HEK293T (cell line): ENCODE data around the gene ARHGAP23.

Experiments
- CTCF ChIA-PET: fragments of 350-600 bp; formaldehyde crosslinking; extraction: SDS; loops from one replicate; lab custom pipeline; 2021; ENCODE audit warnings: antibody characterized with exemption, inconsistent platforms; lab: Yijun Ruan, JAX
- POLR2A ChIA-PET: fragments of 350-600 bp; formaldehyde crosslinking; extraction: SDS; loops from one replicate; lab custom pipeline; 2020; ENCODE audit warnings: antibody characterized with exemption, inconsistent platforms; lab: Yijun Ruan, JAX
- DNase-seq: peaks from one replicate; pipeline ENCODE4 v3.0.0; 2012; ENCODE audit warnings: mixed read lengths; ENCODE audit errors: extremely low spot score
- ARNT ChIP-seq: fragments of 450-650 bp; IDR thresholded peaks from 2 replicates; pipeline ENCODE4 v1.6.1; 2017; ENCODE audit warnings: mild to moderate bottlenecking
- BHLHE40 ChIP-seq: fragments of 450-650 bp; IDR thresholded peaks from 2 replicates; pipeline ENCODE4 v1.6.1; 2016; ENCODE audit warnings: mild to moderate bottlenecking, moderate library complexity, borderline replicate concordance
- CTBP1 ChIP-seq: fragments of 450-650 bp; IDR thresholded peaks from 2 replicates; pipeline ENCODE4 v1.6.1; 2016; ENCODE audit warnings: borderline replicate concordance
- ELF4 ChIP-seq: fragments of 450-650 bp; IDR thresholded peaks from 2 replicates; pipeline ENCODE4 v1.6.1; 2017; ENCODE audit warnings: antibody characterized with exemption
- FOXA1 ChIP-seq: fragments of 450-650 bp; IDR thresholded peaks from 2 replicates; pipeline ENCODE4 v1.6.1; 2016; ENCODE audit warnings: mild to moderate bottlenecking
- FOXK2 ChIP-seq: fragments of 450-650 bp; IDR thresholded peaks from 2 replicates; pipeline ENCODE4 v1.6.1; 2016; ENCODE audit warnings: mild to moderate bottlenecking
- FOXM1 ChIP-seq: fragments of 450-650 bp; IDR thresholded peaks from 2 replicates; pipeline ENCODE4 v1.6.1; 2017; ENCODE audit warnings: mild to moderate bottlenecking, borderline replicate concordance
- HDGF ChIP-seq: fragments of 450-650 bp; IDR thresholded peaks from 2 replicates; pipeline ENCODE4 v1.6.1; 2017; ENCODE audit warnings: antibody characterized with exemption, borderline replicate concordance
- L3MBTL2 ChIP-seq: fragments of 450-650 bp; conservative IDR thresholded peaks from 2 replicates; pipeline ENCODE4 v1.6.1; 2016; ENCODE audit warnings: mild to moderate bottlenecking
- LEF1 ChIP-seq: fragments of 450-650 bp; IDR thresholded peaks from 2 replicates; pipeline ENCODE4 v1.6.1; 2017; ENCODE audit warnings: mild to moderate bottlenecking, borderline replicate concordance
- NFRKB ChIP-seq: fragments of 450-650 bp; IDR thresholded peaks from 2 replicates; pipeline ENCODE4 v1.6.1; 2016; ENCODE audit warnings: mild to moderate bottlenecking, moderate library complexity
- SP1 ChIP-seq: fragments of 450-650 bp; IDR thresholded peaks from 2 replicates; pipeline ENCODE4 v1.6.1; 2017
- SUZ12 ChIP-seq: fragments of 450-650 bp; IDR thresholded peaks from 2 replicates; pipeline ENCODE4 v1.6.1; 2016; ENCODE audit warnings: mild to moderate bottlenecking
- TARDBP ChIP-seq: fragments of 450-650 bp; IDR thresholded peaks from 2 replicates; pipeline ENCODE4 v1.6.1; 2016
- ZNF384 ChIP-seq: fragments of 450-650 bp; IDR thresholded peaks from 2 replicates; pipeline ENCODE4 v1.6.1; 2016
- TF ChIP-seq, protein P1 (sequence below): fragments of 450-650 bp; IDR thresholded peaks from 2 replicates; pipeline ENCODE4 v1.6.1; 2016

The ARHGAP23 gene

DNA sequence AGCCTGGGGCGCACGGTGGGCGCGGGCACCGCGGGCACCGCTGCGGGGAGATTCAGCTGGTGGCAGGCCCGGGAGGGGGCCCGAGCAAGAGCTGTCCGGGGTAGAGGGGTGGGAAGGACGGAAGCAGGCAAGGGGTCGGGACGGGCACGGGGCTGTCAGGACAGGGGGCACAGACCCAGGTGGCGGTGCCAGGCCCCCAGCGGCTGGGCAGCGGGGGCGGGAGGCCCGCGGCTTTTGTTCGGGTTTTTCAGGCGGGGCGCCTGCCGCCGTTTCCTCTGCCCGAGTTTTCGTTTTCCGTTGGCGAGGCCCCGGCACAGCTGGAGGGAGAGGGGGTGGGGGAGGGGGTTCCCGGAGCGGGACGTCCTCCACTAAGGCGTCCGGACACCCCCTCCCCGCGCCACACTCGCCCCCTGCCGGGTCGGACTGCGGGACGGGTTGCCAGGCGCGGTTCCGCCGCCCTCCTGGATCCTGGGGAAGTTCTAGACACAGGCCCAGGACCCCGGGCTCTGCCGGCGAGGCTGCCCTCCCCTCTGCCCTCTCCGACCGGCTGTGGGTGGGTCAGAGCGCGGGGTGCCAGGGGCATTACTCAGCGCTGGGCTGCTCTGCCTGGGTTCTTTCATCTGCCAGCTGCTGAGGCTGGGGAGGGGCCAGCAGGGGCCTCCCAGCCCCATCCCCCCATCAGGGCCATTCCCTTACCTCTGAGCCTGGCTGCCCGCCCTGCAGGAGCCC lies 543 bp downstream of the ARHGAP23 start:
- CTCF ChIA-PET, result no interaction called here
- TF ChIP-seq, protein P1, sequence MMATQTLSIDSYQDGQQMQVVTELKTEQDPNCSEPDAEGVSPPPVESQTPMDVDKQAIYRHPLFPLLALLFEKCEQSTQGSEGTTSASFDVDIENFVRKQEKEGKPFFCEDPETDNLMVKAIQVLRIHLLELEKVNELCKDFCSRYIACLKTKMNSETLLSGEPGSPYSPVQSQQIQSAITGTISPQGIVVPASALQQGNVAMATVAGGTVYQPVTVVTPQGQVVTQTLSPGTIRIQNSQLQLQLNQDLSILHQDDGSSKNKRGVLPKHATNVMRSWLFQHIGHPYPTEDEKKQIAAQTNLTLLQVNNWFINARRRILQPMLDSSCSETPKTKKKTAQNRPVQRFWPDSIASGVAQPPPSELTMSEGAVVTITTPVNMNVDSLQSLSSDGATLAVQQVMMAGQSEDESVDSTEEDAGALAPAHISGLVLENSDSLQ, result no peak
- TF ChIP-seq ARNT (no peak), HDGF (no peak), NFRKB (no peak), L3MBTL2 (no peak), TARDBP (no peak), ELF4 (no peak), BHLHE40 (no peak), FOXM1 (no peak), LEF1 (no peak), FOXA1 (no peak), SUZ12 (no peak), CTBP1 (no peak), FOXK2 (no peak), SP1 (no peak), ZNF384 (no peak)
- no peak for DNase-seq
- POLR2A ChIA-PET, result no interaction called here

DNA sequence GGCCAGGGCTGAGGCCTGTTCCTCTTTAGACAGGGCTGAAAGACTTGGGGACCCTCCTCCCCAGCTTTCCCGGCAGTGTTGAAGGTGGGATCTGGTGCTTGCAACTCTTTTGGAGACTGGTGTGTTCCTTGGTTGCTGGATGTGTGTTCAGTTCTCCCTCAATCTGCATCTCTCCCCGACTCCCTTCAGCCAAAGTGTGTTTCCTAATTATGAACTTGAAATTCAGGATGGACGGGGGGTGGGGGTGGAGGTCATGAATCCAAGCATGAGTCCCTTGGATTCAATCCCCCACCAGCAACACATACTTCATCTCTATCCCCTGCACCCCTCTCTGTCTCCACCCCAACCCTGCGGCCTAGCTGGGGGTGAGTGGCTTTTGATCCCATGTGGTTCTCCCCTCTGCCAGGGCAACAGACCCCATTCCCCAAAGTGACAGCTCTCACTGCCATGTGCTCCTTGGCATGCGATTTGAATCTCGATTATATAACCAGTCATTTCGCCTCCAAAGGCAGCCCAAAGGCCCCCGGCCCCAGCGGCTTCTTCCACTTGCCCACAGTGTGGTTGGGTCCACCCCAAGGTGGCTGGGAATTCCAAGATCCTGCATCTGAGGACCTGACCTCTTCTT lies 1.3 kb downstream of the ARHGAP23 start:
- POLR2A ChIA-PET, result no interaction called here

DNA sequence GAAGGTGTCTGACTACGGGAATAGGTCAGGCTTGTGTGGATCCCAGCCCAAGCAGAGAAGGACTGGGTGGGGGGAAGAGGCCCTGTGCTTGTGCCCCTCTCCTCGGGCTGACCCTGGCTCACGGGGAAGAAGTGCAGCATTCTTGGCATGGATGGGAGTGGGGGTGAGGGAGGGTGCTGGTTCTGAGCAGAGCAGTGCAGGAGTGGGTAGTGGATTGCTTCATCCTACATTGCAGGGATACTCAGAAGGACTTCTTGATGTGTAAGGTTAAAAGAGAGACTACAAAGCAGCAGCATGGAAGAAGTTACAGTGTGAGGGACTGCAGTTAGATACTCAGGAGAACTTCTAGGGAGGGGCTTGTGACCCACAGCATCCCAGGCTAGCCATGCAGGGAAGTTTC lies 2.1 kb downstream of the ARHGAP23 start:
- ChIA-PET CTCF (no interaction called here), POLR2A (no interaction called here)
- no peak for DNase-seq

More for the DNA sequence above, 1.3 kb downstream of the ARHGAP23 start:
- TF ChIP-seq FOXM1 (no peak), LEF1 (no peak), CTBP1 (no peak), SUZ12 (no peak), HDGF (no peak), L3MBTL2 (no peak), ARNT (no peak), FOXK2 (no peak), TARDBP (no peak), FOXA1 (no peak)
- TF ChIP-seq, protein P1, result no peak
- CTCF ChIA-PET, result no interaction called here
- DNase-seq, result no peak

DNA sequence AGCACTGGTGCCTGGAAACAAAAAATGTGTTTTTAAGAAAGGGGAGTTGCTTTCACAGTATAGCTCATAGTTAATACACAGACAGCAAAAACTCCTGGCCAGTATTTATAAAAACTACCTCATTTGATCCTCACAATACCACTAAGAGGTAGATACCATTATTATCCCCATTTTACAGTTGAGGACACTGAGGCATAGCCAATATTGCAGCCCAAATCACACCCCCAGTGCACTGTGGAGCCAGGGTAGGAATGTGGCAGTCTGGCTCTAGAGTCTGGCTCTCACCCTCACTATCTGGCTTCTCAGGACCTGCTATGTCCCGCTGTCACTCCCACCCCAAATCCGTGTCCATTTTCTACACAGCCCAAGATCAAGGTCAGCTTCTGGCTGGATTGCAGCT lies 2.6 kb downstream of the ARHGAP23 start:
- ChIA-PET CTCF (no interaction called here), POLR2A (no interaction called here)
- no peak for DNase-seq
- TF ChIP-seq L3MBTL2 (no peak), NFRKB (no peak), FOXM1 (no peak), HDGF (no peak), FOXA1 (no peak), ARNT (no peak), SP1 (no peak), ZNF384 (no peak), CTBP1 (no peak), BHLHE40 (no peak), TARDBP (no peak), FOXK2 (no peak), LEF1 (no peak), ELF4 (no peak)
- TF ChIP-seq, protein P1, result no peak

More for the DNA sequence above, 2.1 kb downstream of the ARHGAP23 start:
- no peak for TF ChIP-seq ARNT
- no peak for TF ChIP-seq FOXM1
- TF ChIP-seq, protein P1, result no peak
- no peak for TF ChIP-seq HDGF
- TF ChIP-seq SUZ12, result no peak
- TF ChIP-seq CTBP1, result no peak
- TF ChIP-seq FOXA1, result no peak
- no peak for TF ChIP-seq FOXK2
- TF ChIP-seq TARDBP, result no peak
- no peak for TF ChIP-seq SP1
- no peak for TF ChIP-seq ZNF384
- TF ChIP-seq ELF4, result no peak
- no peak for TF ChIP-seq LEF1
- no peak for TF ChIP-seq NFRKB
- TF ChIP-seq L3MBTL2, result no peak
- TF ChIP-seq BHLHE40, result no peak
